Parathyroid adenoma (tissue), 2 donors: ENCODE measurements around the gene CIZ1.

Experiments used
- H2AFZ ChIP-seq: fragments of 300-600 bp; sonication (generic); one replicate; pipeline ENCODE4 v1.7.0; 2017; ENCODE audit warnings: antibody characterized with exemption, mild to moderate bottlenecking
- H3K27ac ChIP-seq: fragments of 300-600 bp; sonication (generic); one replicate; pipeline ENCODE4 v1.7.0; 2017
- H3K27me3 ChIP-seq: fragments of 300-600 bp; sonication (generic); one replicate; pipeline ENCODE4 v1.7.0; 2017; ENCODE audit warnings: low read length; ENCODE audit not compliant: control insufficient read depth, insufficient read depth
- H3K36me3 ChIP-seq: fragments of 300-600 bp; sonication (generic); one replicate; pipeline ENCODE4 v1.7.0; 2017; ENCODE audit warnings: low read length; ENCODE audit not compliant: control insufficient read depth, insufficient read depth
- H3K4me1 ChIP-seq: fragments of 300-600 bp; sonication (generic); one replicate; pipeline ENCODE4 v1.7.0; 2017; ENCODE audit warnings: control low read depth
- H3K4me2 ChIP-seq: fragments of 300-600 bp; sonication (generic); one replicate; pipeline ENCODE4 v1.7.0; 2017; ENCODE audit warnings: low read length
- H3K4me3 ChIP-seq: fragments of 300-600 bp; sonication (generic); one replicate; pipeline ENCODE4 v1.7.0; 2017; ENCODE audit warnings: low read depth, low read length
- H3K79me2 ChIP-seq: fragments of 300-600 bp; sonication (generic); one replicate; pipeline ENCODE4 v1.7.0; 2017; ENCODE audit warnings: control low read depth
- H3K9ac ChIP-seq: fragments of 300-600 bp; sonication (generic); one replicate; pipeline ENCODE4 v1.7.0; 2017; ENCODE audit warnings: mild to moderate bottlenecking
- H3K9me3 ChIP-seq: fragments of 300-600 bp; sonication (generic); one replicate; pipeline ENCODE4 v1.7.0; 2017; ENCODE audit warnings: low read length; ENCODE audit not compliant: control insufficient read depth
- CTCF ChIP-seq: fragments of 300-600 bp; sonication (generic); IDR thresholded peaks from one replicate; pipeline ENCODE4 v1.7.0; 2017; ENCODE audit warnings: antibody characterized with exemption, mild to moderate bottlenecking
- donor health status: primary hyperparathyroidism.

CIZ1 gene

GRCh38 chr9:128188209-128188608, 3.2 kb downstream of the CIZ1 start:
- Histone ChIP-seq H3K27ac (no peak overlapping the region), H3K36me3 (no peaks in the 10 kb centered on the region)

GRCh38 chr9:128187361-128187760, 4.0 kb downstream of the CIZ1 start:
- no peak overlapping the region for H3K9ac ChIP-seq
- H3K4me1 ChIP-seq = no peaks in the 10 kb centered on the region
- H3K27me3 ChIP-seq = no peaks in the 10 kb centered on the region
- H3K4me3 ChIP-seq = no peak overlapping the region
- no peak overlapping the region for H3K27ac ChIP-seq
- no peak overlapping the region for H3K4me2 ChIP-seq
- no peak overlapping the region for H2AFZ ChIP-seq
- no peaks in the 10 kb centered on the region for H3K9me3 ChIP-seq
- H3K79me2 ChIP-seq = no peaks in the 10 kb centered on the region
- no peak for TF ChIP-seq CTCF
- no peaks in the 10 kb centered on the region for H3K36me3 ChIP-seq

More at GRCh38 chr9:128188209-128188608, 3.2 kb downstream of the CIZ1 start:
- Histone ChIP-seq H3K4me1 (no peaks in the 10 kb centered on the region), H3K27me3 (no peaks in the 10 kb centered on the region), H3K9me3 (no peaks in the 10 kb centered on the region), H2AFZ (no peak overlapping the region), H3K4me3 (no peak overlapping the region), H3K4me2 (no peak overlapping the region), H3K9ac (no peak overlapping the region), H3K79me2 (no peaks in the 10 kb centered on the region)
- no peak for TF ChIP-seq CTCF

GRCh38 chr9:128185979-128186965, 5.1 kb downstream of the CIZ1 start:
- Histone ChIP-seq H3K4me3 (no peak overlapping the region), H3K4me1 (no peaks in the 10 kb centered on the region), H3K79me2 (no peaks in the 10 kb centered on the region), H2AFZ (no peak overlapping the region), H3K27me3 (no peaks in the 10 kb centered on the region), H3K27ac (no peak overlapping the region), H3K9ac (no peak overlapping the region), H3K9me3 (no peaks in the 10 kb centered on the region), H3K36me3 (no peaks in the 10 kb centered on the region), H3K4me2 (no peak overlapping the region)
- TF ChIP-seq CTCF = no peak

- Histone ChIP-seq H3K4me1 (no peaks in the 10 kb centered on the region), H3K9ac (no peak overlapping the region), H3K27me3 (no peaks in the 10 kb centered on the region), H3K79me2 (no peaks in the 10 kb centered on the region), H3K4me3 (no peak overlapping the region), H3K36me3 (no peaks in the 10 kb centered on the region), H3K27ac (no peak overlapping the region), H3K4me2 (no peak overlapping the region), H3K9me3 (no peaks in the 10 kb centered on the region), H2AFZ (no peak overlapping the region)
- TF ChIP-seq CTCF = no peak
Observed at GRCh38 chr9:128182893-128183588, 8.3 kb downstream of the CIZ1 start.
